Natural killer cell (primary cell): ENCODE measurements around the gene TJAP1. TPM values are rescaled to one million over a fixed set of nuclear protein-coding genes. Genes with fewer than 3 reads are reported as not detected.

Experiments used
- ATAC-seq, 3 donors: fragments of 150-1000 bp in 2 of 3; fragments of 200-7000 bp in 1 of 3; cut with Tn5 transposase; 1 replicate in 1 of 3; 2 replicates in 2 of 3; pipeline ENCODE4 v1.10.0; 2021; ENCODE audit warnings: mild to moderate bottlenecking in 2 of 3, moderate library complexity in 2 of 3
- DNase-seq, 2 donors: peaks; one replicate each; pipeline versions ENCODE4 v3.0.0 to v3.0.0-alpha.2; 2013 to 2021; ENCODE audit warnings: mixed read lengths in 1 of 2
- H3K27ac ChIP-seq: one replicate; pipeline ENCODE4 v1.5.1; 2013; ENCODE audit warnings: mild to moderate bottlenecking, low read length
- H3K27me3 ChIP-seq: one replicate; pipeline ENCODE4 v1.6.1; 2013; ENCODE audit warnings: low read length; ENCODE audit not compliant: control insufficient read depth, insufficient read depth
- H3K36me3 ChIP-seq: one replicate; pipeline ENCODE4 v1.6.1; 2013; ENCODE audit warnings: low read length; ENCODE audit not compliant: control insufficient read depth, insufficient read depth
- H3K4me1 ChIP-seq: one replicate; pipeline ENCODE4 v1.6.1; 2013; ENCODE audit warnings: low read length; ENCODE audit not compliant: control insufficient read depth, insufficient read depth
- H3K4me3 ChIP-seq: one replicate; pipeline ENCODE4 v1.5.1; 2013; ENCODE audit warnings: low read length
- H3K9me3 ChIP-seq: one replicate; pipeline ENCODE4 v1.6.1; 2013; ENCODE audit warnings: low read length; ENCODE audit not compliant: control insufficient read depth, insufficient read depth
- H3K27ac Mint-ChIP-seq, 2 donors: one replicate each; pipeline ENCODE4 v1.8.0; 2022; ENCODE audit warnings: mild to moderate bottlenecking in 2 of 2, mixed read lengths in 2 of 2, moderate library complexity in 1 of 2
- H3K27me3 Mint-ChIP-seq, 2 donors: one replicate each; pipeline ENCODE4 v1.8.0; 2022; ENCODE audit warnings: low read depth in 2 of 2, mixed read lengths in 2 of 2
- H3K36me3 Mint-ChIP-seq: one replicate; pipeline ENCODE4 v1.8.0; 2022; ENCODE audit warnings: mixed read lengths
- H3K4me1 Mint-ChIP-seq, 2 donors: one replicate each; pipeline ENCODE4 v1.8.0; 2022; ENCODE audit warnings: mixed read lengths in 2 of 2
- H3K4me3 Mint-ChIP-seq: one replicate; pipeline ENCODE4 v1.8.0; 2022; ENCODE audit warnings: mild to moderate bottlenecking, moderate library complexity, mixed read lengths
- H3K9me3 Mint-ChIP-seq, 2 donors: one replicate each; pipeline ENCODE4 v1.8.0; 2022; ENCODE audit warnings: mixed read lengths in 2 of 2
- CTCF ChIP-seq: fragments of 200-600 bp; IDR thresholded peaks from one replicate; pipeline ENCODE4 v1.8.0; 2022; ENCODE audit warnings: antibody characterized with exemption
- WGBS: methylation state at CpG from one replicate; pipeline ENCODE4 v1.1.7; 2013; ENCODE audit warnings: missing lambda C conversion rate; ENCODE audit not compliant: insufficient coverage; 5-methylcytosine and 5-hydroxymethylcytosine counted together
- intact Hi-C: fragments of 100-400 bp; cut with micrococcal nuclease; formaldehyde crosslinking; loops from one replicate; pipeline ENCODE4 v1.14.2; 2022
- total RNA-seq, 4 donors: library from RNA; stranded (reverse); fragments of 120-200 nt in 1 of 4; gene quantifications; one replicate each; pipeline versions ENCODE4 v1.2.3 to v1.2.4, GENCODE V29; 2013 to 2022

The TJAP1 gene
- total RNA-seq, 3 donors from 2014 or later (not counting 1 experiment from before 2014, with no cell fraction given) = 26.7 to 33.8 (median 29.9) TPM

- no peak overlapping the region for H3K4me3 Mint-ChIP-seq
- no peak for TF ChIP-seq CTCF
- no peaks in the 10 kb centered on the region for H3K36me3 Mint-ChIP-seq
- H3K4me3 ChIP-seq = no peak overlapping the region
- H3K27ac ChIP-seq = no peak overlapping the region
- H3K4me1 Mint-ChIP-seq = peaks cover 20 to 29% of the 10 kb centered on the region in 2 donors
- H3K9me3 ChIP-seq = no peaks in the 10 kb centered on the region
- H3K27ac Mint-ChIP-seq = peak overlapping the region; percentile 1 to 7
- peaks cover 19% of the 10 kb centered on the region for H3K4me1 ChIP-seq
- intact Hi-C loops = no loop called here
- no peak for ATAC-seq
- H3K27me3 Mint-ChIP-seq = no peaks in the 10 kb centered on the region
- no peaks in the 10 kb centered on the region for H3K27me3 ChIP-seq
- H3K36me3 ChIP-seq = no peaks in the 10 kb centered on the region
- DNase-seq = no peak
- H3K9me3 Mint-ChIP-seq = no peaks in the 10 kb centered on the region
- WGBS = 92% methylated on average over 2 of the region's 2 CpGs
These were observed 15.9 kb downstream of the TJAP1 start for GRCh38 chr6:43493230-43493629.

DNA sequence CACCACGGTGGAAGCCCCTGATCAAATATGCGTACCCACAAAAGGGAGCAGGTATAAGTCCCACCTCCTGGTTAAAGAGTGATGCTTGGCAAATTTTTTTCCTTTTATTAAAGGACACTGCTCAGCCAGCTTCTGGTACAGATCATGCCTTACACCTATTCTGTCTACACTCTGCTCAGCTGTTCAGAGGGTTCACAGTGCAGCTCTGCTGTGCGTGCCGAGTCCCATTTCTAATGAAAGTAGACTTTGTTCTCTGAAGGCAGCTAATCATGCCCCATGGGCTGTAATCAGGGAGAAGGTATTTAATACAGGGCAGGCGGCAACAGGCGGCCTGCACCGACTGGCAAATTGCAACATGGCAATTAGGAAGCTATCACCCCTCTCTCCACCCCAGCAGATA is 16.5 kb downstream of the TJAP1 start:
- no peaks in the 10 kb centered on the region for H3K9me3 ChIP-seq

DNA sequence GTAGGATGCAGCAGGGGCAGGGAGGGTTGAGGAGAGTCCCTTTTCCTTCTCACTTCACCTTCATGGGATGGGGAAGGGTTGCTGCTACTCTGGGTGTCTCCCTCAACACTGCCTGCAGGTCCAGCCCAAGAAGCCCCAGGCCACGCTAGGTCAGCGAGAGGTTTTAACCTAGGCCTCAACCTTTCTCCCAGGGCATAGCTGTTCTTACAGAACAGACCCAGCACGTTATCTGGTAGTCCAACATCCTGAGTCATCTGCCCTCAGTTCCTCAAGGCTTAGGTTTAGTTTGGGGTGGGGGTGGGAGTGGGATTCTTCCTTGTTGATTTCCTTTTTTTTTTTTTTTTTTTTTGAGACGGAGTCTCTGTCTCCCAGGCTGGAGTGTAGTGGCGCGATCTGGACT is 17.0 kb downstream of the TJAP1 start:
- Histone ChIP-seq H3K4me1 (peaks cover 19% of the 10 kb centered on the region), H3K9me3 (no peaks in the 10 kb centered on the region), H3K36me3 (peaks cover 9% of the 10 kb centered on the region), H3K27me3 (no peaks in the 10 kb centered on the region), H3K4me3 (no peak overlapping the region), H3K27ac (no peak overlapping the region)
- Mint-ChIP-seq H3K36me3 (no peaks in the 10 kb centered on the region), H3K27ac (peak overlapping the region in 1 of 2 donors; percentile 47), H3K9me3 (no peaks in the 10 kb centered on the region), H3K4me1 (peaks cover 20 to 25% of the 10 kb centered on the region in 2 donors), H3K27me3 (no peaks in the 10 kb centered on the region), H3K4me3 (no peak overlapping the region)
- DNase-seq (no peak), ATAC-seq (no peak)
- intact Hi-C loops = no loop called here
- 96% methylated on average over 5 of the region's 6 CpGs for WGBS
- TF ChIP-seq CTCF = no peak

More for the DNA sequence above, 16.5 kb downstream of the TJAP1 start:
- 100% methylated on average over 4 of the region's 7 CpGs for whole genome bisulfite sequencing
- no peak overlapping the region for H3K27ac ChIP-seq
- Mint-ChIP-seq H3K4me1 (peaks cover 20 to 29% of the 10 kb centered on the region in 2 donors), H3K4me3 (peak overlapping the region; percentile 31), H3K27ac (peak overlapping the region in 1 of 2 donors; percentile 47), H3K9me3 (no peaks in the 10 kb centered on the region), H3K36me3 (no peaks in the 10 kb centered on the region), H3K27me3 (no peaks in the 10 kb centered on the region)
- no peak for TF ChIP-seq CTCF
- peaks cover 4% of the 10 kb centered on the region for H3K36me3 ChIP-seq
- DNase-seq = no peak
- intact Hi-C loops = no loop called here
- no peaks in the 10 kb centered on the region for H3K27me3 ChIP-seq
- peaks cover 19% of the 10 kb centered on the region for H3K4me1 ChIP-seq
- no peak overlapping the region for H3K4me3 ChIP-seq
- no peak for ATAC-seq

DNA sequence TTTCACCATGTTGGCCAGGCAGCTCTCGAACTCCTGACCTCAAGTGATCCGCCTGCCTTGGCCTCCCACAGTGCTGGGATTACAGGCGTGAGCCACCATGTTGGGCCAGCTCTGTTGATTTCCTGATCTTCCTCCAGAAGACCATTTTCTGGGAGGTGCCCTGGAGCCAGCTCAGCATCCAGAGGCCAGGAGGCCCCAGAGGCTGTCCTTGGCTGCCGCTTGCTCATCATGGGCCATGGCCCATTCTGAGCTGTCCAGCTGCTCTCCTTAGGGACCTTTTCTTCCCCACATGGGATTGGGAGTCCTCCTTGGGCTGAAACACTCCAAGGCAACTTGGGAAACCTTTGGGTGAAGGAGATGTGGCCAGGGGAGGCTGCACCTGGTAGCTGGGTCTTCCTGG is 17.4 kb downstream of the TJAP1 start:
- H3K4me3 Mint-ChIP-seq = peak overlapping the region; percentile 69
- intact Hi-C loops = no loop called here
- H3K9me3 ChIP-seq = no peaks in the 10 kb centered on the region
- DNase-seq (no peak), ATAC-seq (no peak)
- H3K4me3 ChIP-seq = no peak overlapping the region
- H3K4me1 ChIP-seq = peaks cover 19% of the 10 kb centered on the region
- no peak for TF ChIP-seq CTCF
- H3K27ac ChIP-seq = no peak overlapping the region
- H3K27ac Mint-ChIP-seq = peak overlapping the region; percentile 48 to 80
- 97% methylated on average over 4 of the region's 4 CpGs for WGBS
- peaks cover 14% of the 10 kb centered on the region for H3K36me3 ChIP-seq
- H3K27me3 ChIP-seq = no peaks in the 10 kb centered on the region
- H3K36me3 Mint-ChIP-seq = no peaks in the 10 kb centered on the region
- H3K27me3 Mint-ChIP-seq = no peaks in the 10 kb centered on the region
- no peaks in the 10 kb centered on the region for H3K9me3 Mint-ChIP-seq
- peaks cover 20 to 24% of the 10 kb centered on the region in 2 donors for H3K4me1 Mint-ChIP-seq
